ENCODE measurements around the gene ANXA10. TPM values are rescaled to one million over a fixed set of nuclear protein-coding genes. Genes with fewer than 3 reads are reported as not detected.

Gene ANXA10
- total and polyA plus RNA-seq, 2 of the 8 experiments (the other 6 are each of a cell fraction or from before 2014, with no cell fraction given), result not detected

DNA sequence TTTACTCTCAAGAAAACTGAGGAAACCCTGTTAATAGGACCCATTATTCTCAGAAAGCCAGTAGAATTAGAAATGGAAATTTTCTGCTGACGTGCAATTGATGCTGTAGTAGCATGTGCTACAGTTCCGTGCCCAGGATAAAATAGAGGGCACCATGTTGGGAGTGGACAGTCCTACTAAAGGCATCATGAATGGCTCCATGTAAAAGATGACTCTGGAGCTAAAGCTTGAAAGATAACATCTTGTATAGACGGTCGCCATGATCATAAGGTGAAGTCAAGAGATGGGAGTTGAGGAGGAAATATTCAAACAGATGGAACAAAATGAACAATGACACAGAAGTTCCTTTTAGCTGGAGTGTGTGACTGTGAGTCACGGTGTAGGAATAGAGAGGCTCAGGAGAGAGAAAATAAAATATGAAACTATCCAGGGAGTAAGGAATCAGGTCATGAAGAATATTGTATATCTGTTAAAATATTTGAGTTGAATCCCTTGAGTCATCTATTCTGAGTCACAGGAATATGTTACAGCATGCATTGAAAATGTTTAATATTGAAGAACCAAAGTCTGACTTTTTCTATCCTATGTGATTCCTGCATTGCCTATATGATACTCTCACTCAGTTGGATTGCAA, 31.8 kb downstream of the ANXA10 start:
- H2BK20ac ChIP-seq (ENCODE audit: low read length), result no peak overlapping the region
- H3K36me3 ChIP-seq (ENCODE audit: control insufficient read depth in 2 of 4, insufficient read depth in 4 of 4, low read length in 3 of 4), result no peaks in the 10 kb centered on the region
- 86% methylated on average over 5 of the region's 5 CpGs; no CpG with 5 or more reads in 1 of the 2 experiments for WGBS, 2 experiments (ENCODE audit: extremely low coverage in 1 of 2, insufficient coverage in 1 of 2, insufficient read length in 1 of 2, insufficient replicate concordance in 2 of 2, low coverage in 1 of 2, low lambda C conversion rate in 2 of 2, missing lambda C conversion rate in 1 of 2)
- H4K91ac ChIP-seq (replicated peaks; ENCODE audit: insufficient read length, low read length), result no peak overlapping the region
- H2AFZ ChIP-seq (ENCODE audit: low read length), result no peak overlapping the region
- no peaks in the 10 kb centered on the region for H3K79me2 ChIP-seq (ENCODE audit: control insufficient read depth in 1 of 2, insufficient read depth in 2 of 2, low read length in 2 of 2)
- H4K5ac ChIP-seq (ENCODE audit: insufficient read length, low read depth, low read length), result no peak overlapping the region
- H2AK5ac ChIP-seq (ENCODE audit: low read depth, low read length), result no peak overlapping the region
- H3K27ac ChIP-seq (ENCODE audit: low read depth, low read length), result no peak overlapping the region
- H3K23me2 ChIP-seq (ENCODE audit: low read depth, low read length), result no peaks in the 10 kb centered on the region
- H3K18ac ChIP-seq (ENCODE audit: extremely low read depth, low read length), result no peak overlapping the region
- no peak overlapping the region for H2BK120ac ChIP-seq (replicated peaks; ENCODE audit: low read depth, low read length)
- no peaks in the 10 kb centered on the region for H3K27me3 ChIP-seq (replicated peaks in 1 of 4; ENCODE audit: control insufficient read depth in 3 of 4, extremely low read depth in 1 of 4, insufficient read depth in 3 of 4, low read length in 3 of 4)
- no peaks in the 10 kb centered on the region for H3K4me1 ChIP-seq (replicated peaks in 1 of 4; ENCODE audit: control insufficient read depth in 3 of 4, insufficient read depth in 4 of 4, low read length in 3 of 4)
- H3K9me3 ChIP-seq (ENCODE audit: insufficient read depth in 2 of 2, low read depth in 1 of 2, low read length in 1 of 2), result no peaks in the 10 kb centered on the region
- H2BK15ac ChIP-seq (ENCODE audit: low read length), result no peak overlapping the region
- FAIRE-seq (no peak), DNase-seq (ENCODE audit: low read depth in 1 of 2, low spot score in 2 of 2) (no peak)
- no peak overlapping the region for H3K4me2 ChIP-seq (ENCODE audit: insufficient read depth in 1 of 2, low read depth in 2 of 2, low read length in 2 of 2)
- H2BK12ac ChIP-seq (ENCODE audit: low read depth, low read length), result no peak overlapping the region
- no peak overlapping the region for H3K14ac ChIP-seq (ENCODE audit: insufficient read length)
- H4K8ac ChIP-seq (ENCODE audit: extremely low read depth, insufficient read depth, low read length), result no peak overlapping the region
- no peak overlapping the region for H2BK5ac ChIP-seq (ENCODE audit: low read depth, low read length)
- no peaks in the 10 kb centered on the region for H4K20me1 ChIP-seq (replicated peaks in 1 of 2; ENCODE audit: control insufficient read depth in 1 of 2, insufficient read depth in 2 of 2, low read length in 2 of 2)
- ChIA-PET POLR2A (ENCODE audit: partially characterized antibody) (no interaction called here), CTCF (ENCODE audit: partially characterized antibody) (no interaction called here)
- H3K56ac ChIP-seq (replicated peaks; ENCODE audit: insufficient read length, low read depth, low read length), result no peak overlapping the region
- H3K4me3 ChIP-seq (ENCODE audit: extremely low read depth in 1 of 4, insufficient read depth in 2 of 4, low read depth in 3 of 4, low read length in 4 of 4), result no peak overlapping the region
- no peaks in the 10 kb centered on the region for H3K79me1 ChIP-seq (ENCODE audit: low read depth, low read length)
- no peak overlapping the region for H3K23ac ChIP-seq (ENCODE audit: insufficient read length)
- no peak overlapping the region for H3K4ac ChIP-seq (replicated peaks; ENCODE audit: insufficient read length, low read depth, low read length)
- H3K9ac ChIP-seq (replicated peaks in 1 of 4; ENCODE audit: extremely low read depth in 1 of 4, low read depth in 3 of 4, low read length in 3 of 4), result no peak overlapping the region
- no peak for TF ChIP-seq RXRA (IDR thresholded peaks at IDR 0.05; ENCODE audit: insufficient read depth, low read depth, low read length)
- no peak for TF ChIP-seq GABPA (IDR thresholded peaks at IDR 0.05; ENCODE audit: borderline replicate concordance, insufficient read depth, low read length)
- TF ChIP-seq CBX5 (IDR thresholded peaks at IDR 0.05; ENCODE audit: low read depth, low read length), result no peak
- no peak for TF ChIP-seq RAD21 (IDR thresholded peaks at IDR 0.05 in 1 of 2, conservative IDR thresholded peaks at IDR 0.05 in 1 of 2; ENCODE audit: low read depth in 2 of 2, low read length in 2 of 2)
- TF ChIP-seq KDM1A (IDR thresholded peaks at IDR 0.05; ENCODE audit: borderline replicate concordance, low read length), result no peak
- no peak for TF ChIP-seq KDM5A (IDR thresholded peaks at IDR 0.05; ENCODE audit: low read length)
- TF ChIP-seq EZH2 (IDR thresholded peaks at IDR 0.05; ENCODE audit: low read depth, low read length, severe bottlenecking), result no peak
- TF ChIP-seq SAP30 (IDR thresholded peaks at IDR 0.05; ENCODE audit: insufficient read depth, insufficient replicate concordance, low read length), result no peak
- no peak for TF ChIP-seq JUND (IDR thresholded peaks at IDR 0.05; ENCODE audit: low read length)
- TF ChIP-seq GTF2F1 (IDR thresholded peaks at IDR 0.05; ENCODE audit: borderline replicate concordance, low read depth, low read length), result no peak
- TF ChIP-seq SP1 (IDR thresholded peaks at IDR 0.05; ENCODE audit: low read depth, low read length), result no peak
- no peak for TF ChIP-seq CEBPB (IDR thresholded peaks at IDR 0.05; ENCODE audit: low read depth, low read length)
- no peak for TF ChIP-seq TAF7 (optimal IDR thresholded peaks at IDR 0.05; ENCODE audit: borderline replicate concordance, low read depth, low read length)

All from H1 (cell line).